ENCODE measurements around the gene TSPAN15.

TSPAN15 gene

GRCh38 chr10:69475433-69475830, 24.2 kb downstream of the TSPAN15 start:
- TF ChIP-seq, protein P1, sequence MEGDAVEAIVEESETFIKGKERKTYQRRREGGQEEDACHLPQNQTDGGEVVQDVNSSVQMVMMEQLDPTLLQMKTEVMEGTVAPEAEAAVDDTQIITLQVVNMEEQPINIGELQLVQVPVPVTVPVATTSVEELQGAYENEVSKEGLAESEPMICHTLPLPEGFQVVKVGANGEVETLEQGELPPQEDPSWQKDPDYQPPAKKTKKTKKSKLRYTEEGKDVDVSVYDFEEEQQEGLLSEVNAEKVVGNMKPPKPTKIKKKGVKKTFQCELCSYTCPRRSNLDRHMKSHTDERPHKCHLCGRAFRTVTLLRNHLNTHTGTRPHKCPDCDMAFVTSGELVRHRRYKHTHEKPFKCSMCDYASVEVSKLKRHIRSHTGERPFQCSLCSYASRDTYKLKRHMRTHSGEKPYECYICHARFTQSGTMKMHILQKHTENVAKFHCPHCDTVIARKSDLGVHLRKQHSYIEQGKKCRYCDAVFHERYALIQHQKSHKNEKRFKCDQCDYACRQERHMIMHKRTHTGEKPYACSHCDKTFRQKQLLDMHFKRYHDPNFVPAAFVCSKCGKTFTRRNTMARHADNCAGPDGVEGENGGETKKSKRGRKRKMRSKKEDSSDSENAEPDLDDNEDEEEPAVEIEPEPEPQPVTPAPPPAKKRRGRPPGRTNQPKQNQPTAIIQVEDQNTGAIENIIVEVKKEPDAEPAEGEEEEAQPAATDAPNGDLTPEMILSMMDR (IDR thresholded peaks at IDR 0.05; ENCODE audit: insufficient read depth, low read length, poor library complexity, severe bottlenecking): no peak
- no peak for DNase-seq (ENCODE audit: extremely low read depth, insufficient read length)
- no peak overlapping the region for H3K4me3 ChIP-seq (replicated peaks; ENCODE audit: low read depth, low read length)

DNA sequence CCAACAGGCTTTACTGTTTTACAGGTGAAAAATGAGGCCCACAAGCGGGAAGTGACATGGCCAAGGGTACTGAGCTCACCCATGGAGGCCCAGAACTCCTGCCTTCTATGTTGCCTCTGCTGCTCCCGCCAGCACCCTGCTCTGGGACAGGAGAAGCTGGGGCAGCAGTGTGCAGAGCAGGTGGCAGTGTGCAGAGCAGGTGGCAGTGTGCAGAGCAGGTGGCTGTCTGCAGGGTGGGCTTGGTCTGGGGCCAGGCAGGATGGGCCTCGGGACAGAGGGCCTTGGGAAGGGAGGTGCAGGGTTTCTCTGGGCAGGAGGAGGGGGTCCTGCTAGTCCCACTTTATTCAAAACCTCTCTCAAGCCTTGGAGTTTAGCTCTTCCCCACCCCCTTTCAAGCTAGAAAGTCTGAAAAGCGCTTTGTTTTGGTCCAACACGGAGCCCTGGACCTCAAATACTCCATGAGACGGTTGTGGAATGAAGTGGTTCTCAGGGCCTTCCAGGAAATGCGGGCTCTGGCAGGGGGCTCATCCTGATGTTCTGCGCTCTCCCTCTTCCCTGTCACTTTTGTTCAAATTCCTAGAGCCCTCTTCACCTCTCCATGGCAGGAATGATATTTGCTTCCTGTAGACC, 26.8 kb downstream of the TSPAN15 start:
- Histone ChIP-seq H3K27me3 (replicated peaks; ENCODE audit: control insufficient read depth, insufficient read depth, low read length) (no peaks in the 10 kb centered on the region), H3K4me3 (replicated peaks; ENCODE audit: low read depth, low read length) (no peak overlapping the region), H3K36me3 (ENCODE audit: control insufficient read depth, insufficient read depth, low read length) (no peaks in the 10 kb centered on the region)
- DNase-seq (ENCODE audit: extremely low read depth, insufficient read length): no peak
- TF ChIP-seq, protein P1 (IDR thresholded peaks at IDR 0.05; ENCODE audit: insufficient read depth, low read length, poor library complexity, severe bottlenecking): no peak

More at GRCh38 chr10:69475433-69475830, 24.2 kb downstream of the TSPAN15 start:
- H3K27me3 ChIP-seq (replicated peaks; ENCODE audit: control insufficient read depth, insufficient read depth, low read length): no peaks in the 10 kb centered on the region
- H3K36me3 ChIP-seq (ENCODE audit: control insufficient read depth, insufficient read depth, low read length): no peaks in the 10 kb centered on the region

DNA sequence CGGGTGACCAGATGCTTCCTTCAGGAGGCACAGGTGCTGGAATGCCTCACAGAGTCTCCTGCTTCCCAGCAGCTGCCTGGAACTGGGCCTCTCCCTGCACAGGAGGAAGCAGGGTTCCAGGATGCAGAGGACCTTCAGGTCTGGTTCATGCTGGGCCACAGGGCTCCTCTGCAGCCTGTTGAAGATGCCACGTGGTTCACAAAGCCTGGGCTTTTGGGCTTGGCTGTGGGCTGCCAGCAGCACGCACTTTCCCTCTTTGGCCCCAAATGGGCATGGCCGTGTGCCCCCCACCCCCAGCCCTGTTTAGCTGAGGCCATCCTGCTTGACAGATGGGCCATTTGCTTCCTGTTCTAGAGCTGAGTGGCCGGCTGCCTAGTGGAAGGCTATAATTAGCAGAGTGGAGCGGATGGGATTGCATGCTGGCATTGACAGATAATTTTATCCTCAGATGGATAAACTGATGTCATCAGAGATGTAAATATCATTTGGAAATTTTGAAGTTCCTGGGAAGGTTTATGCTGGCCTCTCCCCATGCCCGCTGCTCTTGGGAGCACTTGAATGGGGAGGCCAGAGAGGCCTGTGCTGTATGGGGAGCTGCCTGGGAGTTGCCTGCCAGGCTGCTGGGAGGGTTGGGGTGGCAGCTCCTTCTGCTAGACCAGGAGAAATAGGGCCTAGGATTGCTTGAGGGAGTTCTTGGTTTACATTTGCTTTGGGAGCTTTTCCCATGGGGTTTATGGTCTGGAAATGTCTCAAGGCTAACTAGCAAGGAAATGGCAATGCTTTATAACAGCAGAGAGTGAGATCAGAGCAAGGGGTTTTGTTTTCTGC, 28.2 kb downstream of the TSPAN15 start:
- no peaks in the 10 kb centered on the region for H3K27me3 ChIP-seq (replicated peaks; ENCODE audit: control insufficient read depth, insufficient read depth, low read length)
- H3K4me3 ChIP-seq (replicated peaks; ENCODE audit: low read depth, low read length): no peak overlapping the region
- no peaks in the 10 kb centered on the region for H3K36me3 ChIP-seq (ENCODE audit: control insufficient read depth, insufficient read depth, low read length)
- TF ChIP-seq, protein P1 (IDR thresholded peaks at IDR 0.05; ENCODE audit: insufficient read depth, low read length, poor library complexity, severe bottlenecking): no peak
- DNase-seq (ENCODE audit: extremely low read depth, insufficient read length): no peak

DNA sequence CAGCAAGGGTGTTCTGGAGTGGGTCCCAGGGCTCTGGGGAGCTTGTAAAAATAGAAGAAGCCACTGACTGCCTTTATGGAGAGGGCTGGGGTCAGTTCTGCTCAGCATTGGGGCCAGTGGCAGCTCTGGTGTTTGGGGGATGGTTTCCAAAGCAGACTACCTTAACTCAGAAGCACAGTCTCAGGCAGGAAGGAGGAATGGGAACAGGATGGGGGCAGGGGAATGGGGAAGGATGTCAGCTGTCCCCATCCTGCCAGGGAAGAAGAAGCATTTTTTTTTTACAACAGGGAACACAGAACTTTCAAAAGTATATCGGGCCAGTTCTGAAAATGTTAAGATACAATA, 28.8 kb downstream of the TSPAN15 start:
- H3K27me3 ChIP-seq (replicated peaks; ENCODE audit: control insufficient read depth, insufficient read depth, low read length): no peaks in the 10 kb centered on the region
- no peak overlapping the region for H3K4me3 ChIP-seq (replicated peaks; ENCODE audit: low read depth, low read length)
- no peak for DNase-seq (ENCODE audit: extremely low read depth, insufficient read length)
- H3K36me3 ChIP-seq (ENCODE audit: control insufficient read depth, insufficient read depth, low read length): no peaks in the 10 kb centered on the region
- TF ChIP-seq, protein P1 (IDR thresholded peaks at IDR 0.05; ENCODE audit: insufficient read depth, low read length, poor library complexity, severe bottlenecking): no peak

- H3K36me3 ChIP-seq (ENCODE audit: control insufficient read depth, insufficient read depth, low read length): no peaks in the 10 kb centered on the region
- no peak overlapping the region for H3K4me3 ChIP-seq (replicated peaks; ENCODE audit: low read depth, low read length)
- no peaks in the 10 kb centered on the region for H3K27me3 ChIP-seq (replicated peaks; ENCODE audit: control insufficient read depth, insufficient read depth, low read length)
- TF ChIP-seq, protein P1 (IDR thresholded peaks at IDR 0.05; ENCODE audit: insufficient read depth, low read length, poor library complexity, severe bottlenecking): no peak
- no peak for DNase-seq (ENCODE audit: extremely low read depth, insufficient read length)
These were observed 30.0 kb downstream of the TSPAN15 start for GRCh38 chr10:69481305-69481704.

All from GM06990 (cell line).